Activated T-helper 17 cell treated with anti-CD3 and anti-CD28 coated beads, Interleukin-2, amount 50 U/mL, for 72 hours (primary cell): ENCODE measurements around the gene ACYP2. TPM values are rescaled to one million over a fixed set of nuclear protein-coding genes. Genes with fewer than 3 reads are reported as not detected.

Experiments used
- ATAC-seq: fragments of 150-1000 bp; cut with Tn5 transposase; replicated peaks from 2 replicates; pipeline ENCODE4 v1.10.0; 2021; ENCODE audit warnings: mild to moderate bottlenecking, moderate library complexity
- H3K27ac Mint-ChIP-seq: one replicate; pipeline ENCODE4 v1.8.0; 2022; ENCODE audit warnings: mixed read lengths
- H3K27me3 Mint-ChIP-seq: one replicate; pipeline ENCODE4 v1.8.0; 2022; ENCODE audit warnings: mixed read lengths
- H3K36me3 Mint-ChIP-seq: one replicate; pipeline ENCODE4 v1.8.0; 2022; ENCODE audit warnings: low read depth, mild to moderate bottlenecking, mixed read lengths
- H3K4me1 Mint-ChIP-seq: one replicate; pipeline ENCODE4 v1.8.0; 2022; ENCODE audit warnings: mixed read lengths
- H3K4me3 Mint-ChIP-seq: one replicate; pipeline ENCODE4 v1.8.0; 2022; ENCODE audit warnings: mild to moderate bottlenecking, mixed read lengths
- H3K9me3 Mint-ChIP-seq: one replicate; pipeline ENCODE4 v1.8.0; 2022; ENCODE audit warnings: mixed read lengths
- total RNA-seq, 2 donors: library from RNA; stranded (reverse); gene quantifications; one replicate each; pipeline ENCODE4 v1.2.3, GENCODE V29; 2022

Gene ACYP2
- total RNA-seq, 2 donors from 2014 or later: 7.2 to 9.7 TPM

GRCh38 chr2:54206596-54206995, 91.2 kb downstream of the ACYP2 start:
- Mint-ChIP-seq H3K9me3 (no peaks in the 10 kb centered on the region), H3K27ac (no peak overlapping the region), H3K4me3 (no peak overlapping the region), H3K27me3 (no peaks in the 10 kb centered on the region), H3K36me3 (no peaks in the 10 kb centered on the region), H3K4me1 (no peaks in the 10 kb centered on the region)
- ATAC-seq: no peak

- Mint-ChIP-seq H3K4me3 (no peak overlapping the region), H3K27ac (no peak overlapping the region), H3K4me1 (no peaks in the 10 kb centered on the region), H3K27me3 (no peaks in the 10 kb centered on the region), H3K36me3 (no peaks in the 10 kb centered on the region), H3K9me3 (no peaks in the 10 kb centered on the region)
- no peak for ATAC-seq
These were observed 92.3 kb downstream of the ACYP2 start for GRCh38 chr2:54207666-54208195.

GRCh38 chr2:54208364-54209240, 93.2 kb downstream of the ACYP2 start:
- no peaks in the 10 kb centered on the region for H3K9me3 Mint-ChIP-seq
- no peaks in the 10 kb centered on the region for H3K4me1 Mint-ChIP-seq
- H3K36me3 Mint-ChIP-seq: no peaks in the 10 kb centered on the region
- no peaks in the 10 kb centered on the region for H3K27me3 Mint-ChIP-seq
- no peak overlapping the region for H3K4me3 Mint-ChIP-seq
- no peak for ATAC-seq
- no peak overlapping the region for H3K27ac Mint-ChIP-seq

GRCh38 chr2:54209379-54209778, 94.0 kb downstream of the ACYP2 start:
- Mint-ChIP-seq H3K4me3 (no peak overlapping the region), H3K27me3 (no peaks in the 10 kb centered on the region), H3K9me3 (peaks cover 5% of the 10 kb centered on the region), H3K4me1 (peaks cover 4% of the 10 kb centered on the region), H3K36me3 (peaks cover 5% of the 10 kb centered on the region), H3K27ac (no peak overlapping the region)
- ATAC-seq: no peak

GRCh38 chr2:54212456-54212855, 97.0 kb downstream of the ACYP2 start:
- no peaks in the 10 kb centered on the region for H3K27me3 Mint-ChIP-seq
- ATAC-seq: no peak
- no peak overlapping the region for H3K27ac Mint-ChIP-seq
- H3K4me1 Mint-ChIP-seq: peaks cover 4% of the 10 kb centered on the region
- H3K4me3 Mint-ChIP-seq: no peak overlapping the region
- H3K36me3 Mint-ChIP-seq: peaks cover 7% of the 10 kb centered on the region
- H3K9me3 Mint-ChIP-seq: peaks cover 12% of the 10 kb centered on the region

- Mint-ChIP-seq H3K27ac (no peak overlapping the region), H3K36me3 (peaks cover 7% of the 10 kb centered on the region), H3K27me3 (no peaks in the 10 kb centered on the region), H3K9me3 (peaks cover 12% of the 10 kb centered on the region), H3K4me1 (peaks cover 4% of the 10 kb centered on the region), H3K4me3 (no peak overlapping the region)
- ATAC-seq: no peak
These were observed 97.7 kb downstream of the ACYP2 start for GRCh38 chr2:54213082-54213481.

- no peaks in the 10 kb centered on the region for H3K36me3 Mint-ChIP-seq
- H3K4me1 Mint-ChIP-seq: no peaks in the 10 kb centered on the region
- H3K9me3 Mint-ChIP-seq: no peaks in the 10 kb centered on the region
- no peak overlapping the region for H3K27ac Mint-ChIP-seq
- H3K27me3 Mint-ChIP-seq: no peaks in the 10 kb centered on the region
- ATAC-seq: no peak
- H3K4me3 Mint-ChIP-seq: no peak overlapping the region
These were observed 109.6 kb downstream of the ACYP2 start for GRCh38 chr2:54224997-54225396.

GRCh38 chr2:54226260-54226659, 110.8 kb downstream of the ACYP2 start:
- Mint-ChIP-seq H3K4me1 (no peaks in the 10 kb centered on the region), H3K36me3 (no peaks in the 10 kb centered on the region), H3K27ac (no peak overlapping the region), H3K4me3 (no peak overlapping the region), H3K27me3 (no peaks in the 10 kb centered on the region), H3K9me3 (no peaks in the 10 kb centered on the region)
- ATAC-seq: no peak

- H3K9me3 Mint-ChIP-seq: peaks cover 9% of the 10 kb centered on the region
- no peaks in the 10 kb centered on the region for H3K36me3 Mint-ChIP-seq
- no peaks in the 10 kb centered on the region for H3K27me3 Mint-ChIP-seq
- ATAC-seq: no peak
- no peak overlapping the region for H3K4me3 Mint-ChIP-seq
- H3K27ac Mint-ChIP-seq: no peak overlapping the region
- no peaks in the 10 kb centered on the region for H3K4me1 Mint-ChIP-seq
These were observed 112.4 kb downstream of the ACYP2 start for GRCh38 chr2:54227798-54228197.

- Mint-ChIP-seq H3K27me3 (no peaks in the 10 kb centered on the region), H3K4me1 (no peaks in the 10 kb centered on the region), H3K4me3 (no peak overlapping the region), H3K36me3 (no peaks in the 10 kb centered on the region), H3K27ac (no peak overlapping the region), H3K9me3 (peaks cover 9% of the 10 kb centered on the region)
- ATAC-seq: no peak
These were observed 113.5 kb downstream of the ACYP2 start for GRCh38 chr2:54228945-54229344.

GRCh38 chr2:54233832-54234649, 118.6 kb downstream of the ACYP2 start:
- no peaks in the 10 kb centered on the region for H3K36me3 Mint-ChIP-seq

GRCh38 chr2:54237428-54237827, 122.0 kb downstream of the ACYP2 start:
- H3K9me3 Mint-ChIP-seq: peaks cover 10% of the 10 kb centered on the region
- H3K4me1 Mint-ChIP-seq: no peaks in the 10 kb centered on the region
- no peaks in the 10 kb centered on the region for H3K27me3 Mint-ChIP-seq
- no peak overlapping the region for H3K4me3 Mint-ChIP-seq
- no peak for ATAC-seq
- no peak overlapping the region for H3K27ac Mint-ChIP-seq
- no peaks in the 10 kb centered on the region for H3K36me3 Mint-ChIP-seq

More at GRCh38 chr2:54233832-54234649, 118.6 kb downstream of the ACYP2 start:
- no peak for ATAC-seq
- Mint-ChIP-seq H3K27ac (no peak overlapping the region), H3K4me1 (no peaks in the 10 kb centered on the region), H3K9me3 (peaks cover 16% of the 10 kb centered on the region), H3K27me3 (no peaks in the 10 kb centered on the region), H3K4me3 (no peak overlapping the region)

- H3K9me3 Mint-ChIP-seq: peaks cover 7% of the 10 kb centered on the region
- no peaks in the 10 kb centered on the region for H3K4me1 Mint-ChIP-seq
- H3K36me3 Mint-ChIP-seq: no peaks in the 10 kb centered on the region
- no peak overlapping the region for H3K27ac Mint-ChIP-seq
- no peaks in the 10 kb centered on the region for H3K27me3 Mint-ChIP-seq
- H3K4me3 Mint-ChIP-seq: no peak overlapping the region
- no peak for ATAC-seq
These were observed 124.0 kb downstream of the ACYP2 start for GRCh38 chr2:54239427-54239826.

- no peaks in the 10 kb centered on the region for H3K27me3 Mint-ChIP-seq
- no peaks in the 10 kb centered on the region for H3K36me3 Mint-ChIP-seq
- no peak overlapping the region for H3K27ac Mint-ChIP-seq
- no peak overlapping the region for H3K4me3 Mint-ChIP-seq
- no peak for ATAC-seq
- H3K9me3 Mint-ChIP-seq: peaks cover 7% of the 10 kb centered on the region
- no peaks in the 10 kb centered on the region for H3K4me1 Mint-ChIP-seq
These were observed 125.4 kb downstream of the ACYP2 start for GRCh38 chr2:54240515-54241469.
